Measurements from ENCODE around the gene ACIN1. TPM values are rescaled to one million over a fixed set of nuclear protein-coding genes. Genes with fewer than 3 reads are reported as not detected.

The ACIN1 gene
- total and polyA plus RNA-seq, 9 of the 15 experiments (the other 6 are each of a cell fraction or from before 2014, with no cell fraction given) = 5.0 to 196 (median 129) TPM

DNA sequence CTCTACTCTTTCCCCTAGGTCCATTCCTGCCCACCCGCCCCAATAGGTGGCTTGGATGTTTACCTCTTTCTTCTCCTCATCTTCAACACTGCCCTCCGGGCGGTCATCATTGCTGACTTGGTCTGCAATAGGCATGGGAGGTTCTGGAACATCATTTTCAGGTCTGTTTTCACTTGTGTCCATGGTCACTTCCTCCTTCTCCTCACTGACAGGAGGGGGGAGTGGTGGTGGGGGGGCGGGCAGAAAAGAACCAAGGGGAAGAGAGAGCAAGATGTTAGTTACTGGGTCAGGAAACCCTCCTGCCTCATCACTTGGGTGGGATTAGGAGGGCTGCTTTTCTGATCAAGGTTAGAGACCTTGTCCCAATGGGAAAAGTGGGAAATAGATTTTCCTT lies 25.5 kb downstream of the ACIN1 start:
- CTCF ChIA-PET (ENCODE audit: low intra/inter-chr PET ratio) = interaction anchor here (0.8 to 7.2 kb wide), 10 partner anchors 10 to 232 kb away, joined by 3 to 109 read pairs (median 6); partner anchors contain the start of gene CIROP

More for the DNA sequence above, 25.5 kb downstream of the ACIN1 start:
- Histone ChIP-seq H3K4me1 (replicated peaks in 1 of 2; ENCODE audit: control insufficient read depth in 2 of 2, insufficient read depth in 2 of 2, low read length in 2 of 2) (peaks cover 20 to 26% of the 10 kb centered on the region in 2 experiments), H2AFZ (ENCODE audit: low read depth, low read length) (no peak overlapping the region), H3K27me3 (ENCODE audit: control insufficient read depth in 2 of 2, insufficient read depth in 2 of 2, low read length in 2 of 2) (no peaks in the 10 kb centered on the region), H3K9me1 (ENCODE audit: control insufficient read depth, insufficient read depth, low read length) (peaks cover 5% of the 10 kb centered on the region), H4K20me1 (replicated peaks; ENCODE audit: control insufficient read depth, insufficient read depth, low read length) (peaks cover 14% of the 10 kb centered on the region; the same call in 1 of the 2 replicates), H3K79me2 (ENCODE audit: control insufficient read depth, insufficient read depth, low read length) (peaks cover 68% of the 10 kb centered on the region), H3K9me3 (replicated peaks; ENCODE audit: control insufficient read depth, insufficient read depth, low read depth, low read length) (no peaks in the 10 kb centered on the region), H3K27ac (ENCODE audit: extremely low read depth, low read depth, low read length) (peak overlapping the region; percentile 17; the same call in 1 of the 3 replicates), H3K36me3 (ENCODE audit: control insufficient read depth, insufficient read depth, low read length) (peaks cover 76% of the 10 kb centered on the region), H3K4me3 (no peak overlapping the region), H3K4me2 (ENCODE audit: insufficient read depth, low read length) (0 out of 2 replicates have a peak overlapping the region, but pooled peaks have one; percentile 34), H3K9ac (ENCODE audit: insufficient read depth in 1 of 2, low read depth in 2 of 2, low read length in 2 of 2) (no peak overlapping the region; a peak in 2 of 4 replicates)
- BruUV-seq (replicated peaks) = no TSS peak
- intact Hi-C loops (cut with micrococcal nuclease) = loop anchor here (1.0 kb wide), 2 partner anchors 40 to 118 kb away; no protein-coding TSS in a partner anchor
- POLR2A ChIA-PET = interaction anchor here (0.6 to 4.6 kb wide), 16 partner anchors 9 to 511 kb away, joined by 3 to 25 read pairs (median 5); partner anchors contain the start of genes ACIN1, C14orf119, CDH24 and CIROP
- no peak for FAIRE-seq
- no peak for DNase-seq (ENCODE audit: extremely low read depth in 1 of 4, low spot score in 3 of 4)
- in situ Hi-C loops (cut with MboI) = loop anchor here (5.0 kb wide), 1 partner anchor 38 kb away; no protein-coding TSS in a partner anchor
- 87% methylated on average over 3 of the region's 4 CpGs for WGBS (ENCODE audit: insufficient coverage, low coverage, missing lambda C conversion rate)
- no peak for TF ChIP-seq NCOA1 (IDR thresholded peaks at IDR 0.05; ENCODE audit: low read depth)
- TF ChIP-seq ZC3H4 (CRISPR knock-in tag; IDR thresholded peaks at IDR 0.05; ENCODE audit: borderline replicate concordance) = no peak
- TF ChIP-seq, protein P1, sequence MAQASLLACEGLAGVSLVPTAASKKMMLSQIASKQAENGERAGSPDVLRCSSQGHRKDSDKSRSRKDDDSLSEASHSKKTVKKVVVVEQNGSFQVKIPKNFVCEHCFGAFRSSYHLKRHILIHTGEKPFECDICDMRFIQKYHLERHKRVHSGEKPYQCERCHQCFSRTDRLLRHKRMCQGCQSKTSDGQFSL (CRISPR knock-in tag; IDR thresholded peaks at IDR 0.05) = no peak; the same call in 1 of the 2 replicates
- TF ChIP-seq, protein P1 (tag; IDR thresholded peaks at IDR 0.05) = peak in 1 of 2 experiments; percentile 51; a peak in 1 of 4 replicates
- peak; percentile 48; the same call in 1 of the 2 replicates for TF ChIP-seq SPI1 (IDR thresholded peaks at IDR 0.05; ENCODE audit: borderline replicate concordance, low read depth, low read length)
- no peak for TF ChIP-seq ZNF780A (CRISPR knock-in tag; IDR thresholded peaks at IDR 0.05)
- no peak for ATAC-seq

Measured in K562 (cell line).